G401.6 (cell line): ENCODE measurements around the gene NCAM1.
"Not testable (repeated sequence)": the region's sequence is repeated elsewhere in the genome, so short reads cannot be mapped to it uniquely, and the experiment has no call there.

Experiments
- FAIRE-seq: peaks from 2 replicates; lab custom pipeline; 2012; peaks lifted over from hg19 to GRCh38; lab: Jason Lieb, UNC

NCAM1 gene

GRCh38 chr11:113279591-113279990 lies 318.4 kb downstream of the NCAM1 start:
- no peak for FAIRE-seq

- FAIRE-seq: no peak
Observed at GRCh38 chr11:113281052-113281725, 320.0 kb downstream of the NCAM1 start.

GRCh38 chr11:113282898-113283437 lies 321.7 kb downstream of the NCAM1 start:
- FAIRE-seq: no peak

GRCh38 chr11:113283881-113284280 lies 322.7 kb downstream of the NCAM1 start:
- no peak for FAIRE-seq

GRCh38 chr11:113286009-113286408 lies 324.8 kb downstream of the NCAM1 start:
- FAIRE-seq: no peak

- no peak for FAIRE-seq
Observed at GRCh38 chr11:113286509-113287497, 325.6 kb downstream of the NCAM1 start.

- no peak for FAIRE-seq
Observed at GRCh38 chr11:113287801-113288200, 326.6 kb downstream of the NCAM1 start.

- no peak for FAIRE-seq
Observed at GRCh38 chr11:113288286-113288863, 327.2 kb downstream of the NCAM1 start.

GRCh38 chr11:113289431-113290187 lies 328.4 kb downstream of the NCAM1 start:
- no peak for FAIRE-seq

- no peak for FAIRE-seq
Observed at GRCh38 chr11:113293936-113294335, 332.7 kb downstream of the NCAM1 start.

- no peak for FAIRE-seq
Observed at GRCh38 chr11:113295993-113296392, 334.8 kb downstream of the NCAM1 start.

GRCh38 chr11:113296447-113297205 lies 335.4 kb downstream of the NCAM1 start:
- FAIRE-seq: no peak

GRCh38 chr11:113298496-113298895 lies 337.3 kb downstream of the NCAM1 start:
- not testable (repeated sequence) for FAIRE-seq

- FAIRE-seq: no peak
Observed at GRCh38 chr11:113304916-113305315, 343.7 kb downstream of the NCAM1 start.

- FAIRE-seq: no peak
Observed at GRCh38 chr11:113305440-113306336, 344.5 kb downstream of the NCAM1 start.

- no peak for FAIRE-seq
Observed at GRCh38 chr11:113308601-113309000, 347.4 kb downstream of the NCAM1 start.

- no peak for FAIRE-seq
Observed at GRCh38 chr11:113311536-113311935, 350.3 kb downstream of the NCAM1 start.

- no peak for FAIRE-seq
Observed at GRCh38 chr11:113313601-113314000, 352.4 kb downstream of the NCAM1 start.

GRCh38 chr11:113314065-113314388 lies 352.8 kb downstream of the NCAM1 start:
- FAIRE-seq: no peak
